NT2/D1 (cell line): Measurements from ENCODE around the gene TMEM91.

ENCODE experiments used
- SUZ12 ChIP-seq: IDR thresholded peaks from 2 replicates; pipeline ENCODE4 v1.6.1; 2011; ENCODE audit not compliant: insufficient read length, insufficient read depth; ENCODE audit errors: extremely low read depth
- YY1 ChIP-seq: IDR thresholded peaks from 2 replicates; pipeline ENCODE4 v1.6.1; 2011; ENCODE audit not compliant: insufficient read length, insufficient read depth
- ZNF274 ChIP-seq: IDR thresholded peaks from 2 replicates; pipeline ENCODE4 v1.6.1; 2011; ENCODE audit warnings: mild to moderate bottlenecking, low read depth, low read length

- TF ChIP-seq YY1 (no peak), ZNF274 (no peak), SUZ12 (no peak)
Observed at GRCh38 chr19:41392775-41393174, 16.4 kb downstream of the TMEM91 start.
